Cerebellar nuclear complex (tissue), 1 donor: Measurements from ENCODE around the gene GPC3.
"Not testable (repeated sequence)": the region's sequence is repeated elsewhere in the genome, so short reads cannot be mapped to it uniquely, and the experiment has no call there.

ENCODE experiments used
- DNase-seq, 2 experiments: peaks; one replicate each; lab custom pipeline; 2025; lab: John Stamatoyannopoulos, UW

GPC3 gene

DNA sequence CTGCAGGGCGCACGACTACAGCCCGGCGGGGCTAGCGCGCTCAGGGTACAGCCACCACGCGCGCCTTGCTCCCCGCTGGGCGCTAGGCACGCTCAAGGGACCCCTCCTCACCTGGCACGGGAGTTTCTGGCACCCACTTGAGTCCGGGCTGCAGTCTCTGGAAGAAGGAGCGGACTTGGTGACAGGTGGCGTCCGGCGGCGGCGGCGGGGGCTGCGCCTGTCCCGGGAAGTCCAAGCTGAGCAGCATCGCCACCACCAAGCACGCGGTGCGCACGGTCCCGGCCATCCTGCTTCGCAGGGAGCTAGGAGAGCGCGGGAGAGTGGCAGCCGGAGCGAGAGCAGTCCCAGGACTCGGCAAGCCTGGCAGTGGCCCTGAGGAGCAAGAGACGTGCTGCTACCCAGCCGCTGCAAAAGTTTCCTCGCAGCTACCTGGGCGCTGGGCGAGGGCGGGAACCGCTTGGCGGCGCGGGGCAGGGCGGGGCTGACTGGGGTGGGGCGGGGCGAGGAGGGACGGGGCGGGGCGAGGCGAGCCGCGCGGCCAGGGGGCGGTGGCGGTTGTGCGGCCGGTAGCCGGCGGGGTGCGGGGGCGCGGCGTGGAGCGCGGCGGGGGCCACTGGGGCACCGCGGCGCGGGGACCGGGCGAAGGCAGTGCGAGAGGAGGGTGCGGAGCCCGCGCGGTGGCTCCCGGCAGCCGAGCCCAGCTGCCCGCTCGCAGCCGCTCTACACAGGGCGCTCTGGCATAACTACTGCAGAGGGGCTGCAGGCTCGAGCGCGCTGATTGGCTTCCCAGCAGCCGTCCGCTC is at the start of gene GPC3:
Gene GPC3 (minus strand): TSS at position 431 of the 803 bp plus-strand sequence.
- DNase-seq: no peak

DNA sequence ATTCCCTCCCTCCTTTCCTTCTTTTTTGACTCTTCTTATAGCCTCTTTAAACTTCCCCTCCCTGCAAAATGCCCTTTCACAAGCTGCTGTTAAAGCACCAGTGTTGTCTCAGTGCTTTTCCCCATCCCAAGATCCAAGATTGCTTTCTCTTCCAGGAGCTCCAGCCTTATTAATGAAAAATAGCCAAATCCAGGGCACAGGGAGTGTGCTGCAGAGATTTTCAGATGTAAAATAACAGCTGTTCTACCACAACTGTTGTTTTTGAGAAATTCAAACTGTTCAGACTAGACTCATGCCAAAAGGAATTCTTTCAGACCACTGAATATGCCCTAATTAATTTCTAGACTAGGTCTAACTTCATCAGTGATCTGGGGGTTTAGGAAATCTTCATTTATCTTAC is 47.0 kb upstream of the GPC3 start:
- no peak for DNase-seq

- DNase-seq: no peak
Measured at GRCh38 chrX:134026565-134027311, 41.3 kb upstream of the GPC3 start.

DNA sequence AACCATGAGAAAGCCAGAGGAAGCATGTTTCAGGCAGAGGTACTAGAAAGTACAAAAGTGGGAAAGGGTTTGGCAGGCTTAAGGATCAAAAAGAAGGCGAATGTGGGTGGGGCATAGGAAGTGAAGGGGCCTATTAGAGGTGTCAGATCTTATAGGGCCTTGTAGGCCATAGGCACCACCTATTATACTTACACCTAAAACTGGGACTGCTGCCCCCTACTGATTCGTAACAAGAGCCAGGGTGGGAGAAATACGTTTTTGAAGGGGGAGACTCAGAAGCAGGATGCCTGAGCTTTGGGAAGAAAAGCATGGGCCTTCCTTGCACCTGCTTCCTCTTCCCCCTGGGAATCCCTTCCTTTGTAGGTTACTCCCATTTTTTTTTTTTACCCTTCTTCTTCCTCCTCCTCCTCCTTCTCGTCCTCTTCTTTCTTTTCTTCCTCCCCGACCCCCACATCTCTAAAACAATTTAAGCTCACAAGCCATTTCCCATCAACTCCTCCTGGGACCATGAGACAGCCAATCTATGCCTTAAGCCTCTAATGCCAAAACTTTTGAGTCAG is 40.7 kb upstream of the GPC3 start:
- no peak for DNase-seq

DNA sequence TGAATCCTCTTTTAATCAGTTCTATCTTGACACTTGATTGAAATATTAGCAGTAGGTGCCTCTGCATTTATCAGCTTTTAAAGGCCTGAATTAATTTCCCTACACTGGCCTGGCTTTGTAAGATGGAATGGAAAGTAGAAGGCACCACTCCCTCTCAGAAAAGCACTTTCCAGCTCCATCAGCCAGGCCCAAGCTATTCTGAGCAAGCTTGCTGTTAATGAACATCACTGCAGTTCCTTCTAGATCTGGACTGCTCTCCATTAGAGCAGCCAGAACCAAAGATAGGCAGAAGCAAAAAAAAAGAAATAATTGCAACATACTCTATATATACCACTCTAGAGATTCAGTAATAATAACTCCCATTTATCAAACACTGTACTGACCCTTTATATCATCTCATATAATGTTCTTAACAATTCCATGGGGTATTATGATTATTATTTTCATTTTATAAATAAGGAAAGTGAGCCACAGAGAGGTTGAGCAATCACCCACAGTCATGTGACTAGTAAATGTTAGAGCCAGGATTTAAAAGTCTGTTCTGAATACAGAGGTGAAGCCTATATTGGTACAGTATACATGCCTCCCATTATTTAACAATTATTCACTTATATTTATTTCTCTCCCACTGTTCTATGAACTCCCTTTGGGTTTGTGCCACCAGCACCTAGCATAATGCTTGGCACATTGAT is 39.4 kb upstream of the GPC3 start:
- DNase-seq: no peak

DNA sequence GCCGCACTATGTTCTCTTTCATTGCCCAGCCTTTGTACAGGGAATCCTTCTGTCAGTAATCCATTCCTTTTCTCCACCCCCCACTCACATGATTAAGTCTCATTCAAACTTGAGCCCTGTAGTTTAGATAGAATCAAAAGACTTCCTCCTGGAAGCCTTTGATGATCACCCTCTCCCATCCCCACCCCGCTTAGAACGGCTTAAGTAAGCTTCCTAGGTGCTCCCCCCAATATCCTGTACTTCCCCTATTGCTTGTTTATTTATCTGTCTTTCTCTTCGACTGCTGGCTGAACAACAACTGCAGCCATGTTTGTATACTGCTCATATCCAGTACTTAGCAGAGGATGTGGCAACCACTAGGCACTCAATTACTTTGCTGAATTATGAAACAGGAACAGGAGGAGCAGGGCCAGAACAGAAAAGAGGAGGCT is 38.5 kb upstream of the GPC3 start:
- no peak for DNase-seq

DNA sequence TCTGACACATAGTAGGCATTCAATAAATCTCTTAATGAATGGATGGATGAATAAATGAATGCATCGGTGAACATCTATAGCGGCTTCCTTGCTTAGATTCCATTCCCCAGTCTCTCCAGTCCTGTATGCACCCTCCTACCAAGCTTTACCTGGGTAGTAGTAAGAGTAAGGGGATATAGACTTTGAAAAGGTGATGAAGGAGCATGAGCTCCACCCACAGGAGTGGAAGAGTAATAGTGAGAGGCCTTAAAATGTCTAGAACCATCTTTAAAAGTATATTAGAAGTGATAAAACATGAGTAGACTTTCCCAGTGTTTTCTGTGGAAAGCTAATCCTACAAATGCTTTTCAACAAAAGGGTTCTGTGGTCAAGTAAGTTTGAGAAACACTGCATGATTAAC is 35.5 kb upstream of the GPC3 start:
- no peak for DNase-seq

GRCh38 chrX:134019567-134020206 is 34.3 kb upstream of the GPC3 start:
- DNase-seq: no peak

DNA sequence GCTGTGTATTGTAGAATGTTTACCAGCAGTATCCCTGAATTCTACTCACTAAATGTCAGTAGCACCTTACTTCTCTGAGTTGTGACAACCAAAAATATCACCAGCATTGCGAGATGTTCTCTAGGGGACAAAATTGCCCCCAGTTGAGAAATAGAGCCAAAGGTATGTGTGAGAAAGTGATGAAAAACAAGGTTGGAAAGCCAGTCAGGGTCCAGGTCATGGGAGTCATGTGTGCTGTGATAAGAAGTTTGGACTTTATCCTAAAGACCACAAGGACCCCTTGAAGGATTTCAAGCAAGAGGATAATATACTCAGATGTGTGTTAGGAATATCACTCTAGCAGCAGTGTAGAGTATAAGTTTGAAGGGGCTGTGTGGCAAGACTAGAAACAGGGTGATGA is 30.9 kb upstream of the GPC3 start:
- DNase-seq: not testable (repeated sequence)

- DNase-seq: not testable (repeated sequence)
Measured at GRCh38 chrX:134015510-134015909, 30.1 kb upstream of the GPC3 start.

GRCh38 chrX:134013524-134013923 is 28.1 kb upstream of the GPC3 start:
- no peak for DNase-seq

DNA sequence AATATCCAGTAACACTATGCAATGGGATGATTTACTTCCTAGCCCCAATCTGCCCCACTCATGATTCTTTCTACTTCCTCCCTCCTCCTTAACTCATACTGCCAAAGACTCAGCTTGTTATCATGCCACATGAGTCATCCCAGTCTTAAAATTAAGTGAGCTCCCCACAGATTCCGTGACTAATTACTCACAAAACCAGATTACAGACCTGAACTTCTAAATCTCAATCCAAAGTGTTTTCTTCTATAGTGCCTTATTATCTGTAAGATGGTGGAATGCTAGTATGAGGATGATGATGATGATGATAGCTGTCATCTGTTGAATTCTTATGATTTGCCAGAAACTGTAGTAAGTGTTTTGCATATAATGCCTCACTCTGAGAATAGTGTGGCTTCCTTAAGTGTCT is 27.7 kb upstream of the GPC3 start:
- no peak for DNase-seq

DNA sequence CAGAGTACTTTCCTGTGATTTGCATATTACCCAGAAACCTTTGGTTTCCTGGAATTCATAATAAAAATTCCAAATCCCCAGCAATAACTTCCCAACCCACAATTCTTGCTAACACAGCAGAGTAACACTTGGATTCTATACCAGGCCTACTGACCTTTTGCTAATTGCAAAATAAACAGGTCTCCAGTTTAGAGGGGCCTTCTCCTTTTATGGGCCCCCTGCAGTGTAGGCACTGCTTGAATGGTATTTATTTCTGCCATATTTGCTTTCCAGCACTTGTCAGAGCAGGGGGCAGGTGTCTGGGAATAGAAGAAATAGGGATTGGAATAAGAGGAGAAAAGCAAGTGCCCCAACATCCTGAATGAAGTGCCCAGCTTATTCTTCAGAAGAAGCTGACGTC is 25.3 kb upstream of the GPC3 start:
- no peak for DNase-seq

GRCh38 chrX:134007716-134008115 is 22.3 kb upstream of the GPC3 start:
- no peak for DNase-seq

- no peak for DNase-seq
Measured at GRCh38 chrX:134006484-134007161, 21.2 kb upstream of the GPC3 start.

DNA sequence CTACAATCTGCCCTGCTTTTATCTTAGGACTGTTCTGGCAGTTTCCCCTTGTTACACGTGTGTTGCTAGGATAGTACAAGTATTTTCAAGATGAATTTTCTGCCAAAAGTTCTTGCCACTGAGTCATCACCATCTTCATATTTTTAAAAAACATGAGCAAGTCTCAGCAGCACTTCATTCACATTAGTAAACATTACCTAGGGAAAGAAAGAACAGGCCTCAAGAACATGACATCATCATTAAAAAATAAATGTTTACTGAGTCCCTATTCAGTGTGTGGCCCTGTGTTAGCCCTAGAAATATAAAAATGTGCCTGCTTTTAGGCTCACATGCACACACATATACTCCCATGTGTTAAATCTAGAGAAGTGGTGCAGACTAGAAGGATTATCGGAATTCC is 18.7 kb upstream of the GPC3 start:
- no peak for DNase-seq

- DNase-seq: no peak
Measured at GRCh38 chrX:134002921-134003615, 17.7 kb upstream of the GPC3 start.

DNA sequence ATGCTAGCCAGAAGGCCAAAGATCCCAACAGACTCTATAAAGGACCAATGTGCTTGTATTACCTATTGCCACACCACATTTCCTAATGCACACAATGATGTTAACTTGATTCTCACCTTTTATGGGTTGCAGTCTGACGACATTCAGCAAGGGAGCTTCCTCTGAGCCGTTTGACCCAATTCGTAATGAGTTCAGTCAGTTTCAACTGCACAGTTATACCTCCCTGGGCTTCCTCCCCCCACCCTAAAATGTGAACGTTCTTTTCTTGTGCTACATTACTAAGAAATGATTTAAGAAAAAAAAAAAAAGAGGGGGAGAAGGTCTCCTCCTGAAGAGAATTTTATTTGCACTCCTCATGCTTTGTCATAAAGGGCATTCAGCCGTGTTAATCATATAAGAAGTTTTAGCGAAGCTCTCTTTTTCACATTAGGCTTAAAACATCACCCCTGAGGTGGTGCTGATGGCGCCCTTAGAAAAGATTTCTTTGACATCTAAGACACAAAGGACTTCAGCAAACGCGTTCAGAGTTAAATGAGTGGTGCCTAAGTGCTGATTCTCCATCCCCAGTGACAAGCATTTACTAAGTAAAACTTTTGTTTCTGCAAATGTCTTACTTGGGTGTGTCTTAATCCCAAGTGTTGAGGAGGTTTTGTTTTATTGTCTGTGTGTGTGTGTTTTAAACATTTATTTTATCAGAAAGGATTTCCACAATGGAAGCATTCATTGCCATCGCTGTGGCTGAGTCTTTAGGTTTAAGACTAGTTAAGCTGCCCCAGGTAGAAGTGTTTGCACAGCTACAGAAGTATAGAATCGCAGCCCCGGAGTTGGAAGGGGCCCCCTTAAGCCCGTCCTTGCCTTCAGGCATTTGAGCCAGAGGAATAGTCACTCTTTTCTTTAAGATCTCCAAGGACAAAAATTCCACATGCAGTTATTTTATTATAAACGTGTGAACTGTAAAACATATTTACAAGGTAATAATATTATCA is 15.2 kb upstream of the GPC3 start:
- DNase-seq: no peak

- no peak for DNase-seq
Measured at GRCh38 chrX:133999031-133999705, 13.8 kb upstream of the GPC3 start.
